K562 (cell line): ENCODE measurements around the gene WT1. TPM values are rescaled to one million over a fixed set of nuclear protein-coding genes. Genes with fewer than 3 reads are reported as not detected.

ENCODE experiments used
- EZH2 ChIP-seq: IDR thresholded peaks from 2 replicates; pipeline ENCODE4 v1.6.1; 2012; ENCODE audit warnings: low read depth, mild to moderate bottlenecking, inconsistent platforms, low read length, borderline replicate concordance
- KLF6 ChIP-seq: fragments of 250-450 bp; sonication (Bioruptor Pico); IDR thresholded peaks from 2 replicates; pipeline ENCODE4 v1.4.0; 2020; ENCODE audit warnings: mild to moderate bottlenecking, moderate library complexity, borderline replicate concordance
- SIN3A ChIP-seq, 2 experiments: fragments of 150-350 bp in 1 of 2; IDR thresholded peaks; 2 replicates each; pipeline ENCODE4 v1.6.1; 2011 to 2016; ENCODE audit warnings: borderline replicate concordance in 2 of 2, low read depth in 2 of 2, low read length in 2 of 2, mild to moderate bottlenecking in 2 of 2, moderate library complexity in 2 of 2; ENCODE audit not compliant: control insufficient read depth in 1 of 2
- TAF1 ChIP-seq: IDR thresholded peaks from 2 replicates; pipeline ENCODE4 v1.6.1; 2011; ENCODE audit warnings: mild to moderate bottlenecking, low read length, moderate library complexity; ENCODE audit not compliant: insufficient read depth, control insufficient read depth, severe bottlenecking; ENCODE audit errors: extremely low read depth
- ZNF140 ChIP-seq: fragments of 250-450 bp; sonication (Bioruptor Pico); IDR thresholded peaks from 2 replicates; pipeline ENCODE4 v1.8.0; 2021; ENCODE audit warnings: moderate library complexity, mild to moderate bottlenecking, inconsistent platforms
- ZNF785 ChIP-seq: fragments of 250-450 bp; sonication (Bioruptor Pico); IDR thresholded peaks from 2 replicates; pipeline ENCODE4 v1.4.0; 2020; ENCODE audit warnings: mild to moderate bottlenecking
- polyA plus RNA-seq, 8 experiments: library from polyadenylated mRNA; depleted of rRNA in 4 of 8; stranded (reverse) in 5 of 8; unstranded in 3 of 8; fragments of >200 nt; fragmentation: Nextera tagmentation in 2 of 8; fragmentation: Illumina TruSeq in 1 of 8; extraction: Ambion mirVana in 2 of 8; extraction: Trizol in 1 of 8; gene quantifications; 2 replicates each; pipeline versions ENCODE4 v1.2.1 to v1.2.3, GENCODE V29; 2011 to 2014; ENCODE audit warnings: inconsistent platforms in 1 of 8, missing spikeins in 1 of 8
- total RNA-seq, 7 experiments: library from RNA; depleted of rRNA in 6 of 7; stranded (reverse); fragments of >200 nt in 6 of 7; fragmentation: Illumina TruSeq in 2 of 7; extraction: Trizol in 2 of 7; gene quantifications; 2 replicates each; pipeline versions ENCODE4 v1.2.1 to v1.2.3, GENCODE V29; 2011 to 2021; ENCODE audit warnings: low replicate concordance in 1 of 7
- TF ChIP-seq, protein P1 (sequence below), 2 experiments: fragments of 450-650 bp; conservative IDR thresholded peaks; 2 replicates each; pipeline ENCODE4 v1.6.1; 2017; ENCODE audit warnings: mild to moderate bottlenecking in 2 of 2, moderate library complexity in 2 of 2
- TF ChIP-seq, protein P2 (sequence below): sonication (generic); formaldehyde crosslinking; IDR thresholded peaks from 2 replicates; pipeline ENCODE4 v1.8.1; 2023; ENCODE audit warnings: mild to moderate bottlenecking, missing genetic modification reagents
- TF ChIP-seq, protein P3 (sequence below): fragments of 450-650 bp; formaldehyde crosslinking; IDR thresholded peaks from 2 replicates; pipeline ENCODE4 v1.4.0; 2022; ENCODE audit warnings: mild to moderate bottlenecking, moderate library complexity
- TF ChIP-seq, protein P4 (sequence below): sonication (generic); formaldehyde crosslinking; IDR thresholded peaks from 2 replicates; pipeline ENCODE4 v1.8.0; 2022; ENCODE audit warnings: missing genetic modification reagents, mild to moderate bottlenecking, borderline replicate concordance

The WT1 gene
- total and polyA plus RNA-seq, 9 of the 15 experiments (the other 6 are each of a cell fraction or from before 2014, with no cell fraction given), result 7.1 to 33.8 (median 19.4) TPM

DNA sequence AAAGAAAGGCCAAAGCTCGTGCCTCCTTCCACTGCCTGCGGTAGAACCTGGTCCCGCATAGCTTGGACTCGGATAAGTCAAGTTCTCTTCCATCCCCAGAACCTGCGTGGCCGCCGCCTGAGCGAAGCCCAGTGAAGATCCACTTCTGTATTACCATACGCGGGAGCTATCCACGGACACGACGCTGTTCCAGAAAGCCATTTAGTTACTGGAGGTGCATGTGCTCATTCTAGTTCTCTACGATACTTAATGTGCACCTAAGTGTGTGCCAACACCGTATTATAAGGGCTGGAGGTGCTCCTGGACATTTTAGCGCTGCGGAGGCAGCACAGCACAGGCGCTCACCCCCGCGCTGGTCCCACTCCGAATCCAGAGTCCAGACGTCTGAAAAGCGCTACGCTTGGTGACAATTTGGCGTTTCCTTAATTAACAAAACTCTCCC is 1.4 kb downstream of the WT1 start (continued):
- TF ChIP-seq, protein P1, sequence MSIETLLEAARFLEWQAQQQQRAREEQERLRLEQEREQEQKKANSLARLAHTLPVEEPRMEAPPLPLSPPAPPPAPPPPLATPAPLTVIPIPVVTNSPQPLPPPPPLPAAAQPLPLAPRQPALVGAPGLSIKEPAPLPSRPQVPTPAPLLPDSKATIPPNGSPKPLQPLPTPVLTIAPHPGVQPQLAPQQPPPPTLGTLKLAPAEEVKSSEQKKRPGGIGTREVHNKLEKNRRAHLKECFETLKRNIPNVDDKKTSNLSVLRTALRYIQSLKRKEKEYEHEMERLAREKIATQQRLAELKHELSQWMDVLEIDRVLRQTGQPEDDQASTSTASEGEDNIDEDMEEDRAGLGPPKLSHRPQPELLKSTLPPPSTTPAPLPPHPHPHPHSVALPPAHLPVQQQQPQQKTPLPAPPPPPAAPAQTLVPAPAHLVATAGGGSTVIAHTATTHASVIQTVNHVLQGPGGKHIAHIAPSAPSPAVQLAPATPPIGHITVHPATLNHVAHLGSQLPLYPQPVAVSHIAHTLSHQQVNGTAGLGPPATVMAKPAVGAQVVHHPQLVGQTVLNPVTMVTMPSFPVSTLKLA (conservative IDR thresholded peaks at IDR 0.05), result 0 out of 4 replicates have a peak, but pooled peaks of 1 of the 2 experiments have one; percentile 9
- TF ChIP-seq, protein P2, sequence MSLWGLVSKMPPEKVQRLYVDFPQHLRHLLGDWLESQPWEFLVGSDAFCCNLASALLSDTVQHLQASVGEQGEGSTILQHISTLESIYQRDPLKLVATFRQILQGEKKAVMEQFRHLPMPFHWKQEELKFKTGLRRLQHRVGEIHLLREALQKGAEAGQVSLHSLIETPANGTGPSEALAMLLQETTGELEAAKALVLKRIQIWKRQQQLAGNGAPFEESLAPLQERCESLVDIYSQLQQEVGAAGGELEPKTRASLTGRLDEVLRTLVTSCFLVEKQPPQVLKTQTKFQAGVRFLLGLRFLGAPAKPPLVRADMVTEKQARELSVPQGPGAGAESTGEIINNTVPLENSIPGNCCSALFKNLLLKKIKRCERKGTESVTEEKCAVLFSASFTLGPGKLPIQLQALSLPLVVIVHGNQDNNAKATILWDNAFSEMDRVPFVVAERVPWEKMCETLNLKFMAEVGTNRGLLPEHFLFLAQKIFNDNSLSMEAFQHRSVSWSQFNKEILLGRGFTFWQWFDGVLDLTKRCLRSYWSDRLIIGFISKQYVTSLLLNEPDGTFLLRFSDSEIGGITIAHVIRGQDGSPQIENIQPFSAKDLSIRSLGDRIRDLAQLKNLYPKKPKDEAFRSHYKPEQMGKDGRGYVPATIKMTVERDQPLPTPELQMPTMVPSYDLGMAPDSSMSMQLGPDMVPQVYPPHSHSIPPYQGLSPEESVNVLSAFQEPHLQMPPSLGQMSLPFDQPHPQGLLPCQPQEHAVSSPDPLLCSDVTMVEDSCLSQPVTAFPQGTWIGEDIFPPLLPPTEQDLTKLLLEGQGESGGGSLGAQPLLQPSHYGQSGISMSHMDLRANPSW, result no peak
- no peak for TF ChIP-seq ZNF140 (CRISPR knock-in tag)
- 0 out of 4 replicates have a peak, but pooled peaks of 1 of the 2 experiments have one; percentile 77 for TF ChIP-seq SIN3A (IDR thresholded peaks at IDR 0.05; ENCODE audit: borderline replicate concordance in 2 of 2, control insufficient read depth in 1 of 2, low read depth in 2 of 2, low read length in 2 of 2)
- no peak for TF ChIP-seq ZNF785
- no peak for TF ChIP-seq KLF6 (CRISPR knock-in tag)
- no peak for TF ChIP-seq TAF1
- TF ChIP-seq, protein P3, sequence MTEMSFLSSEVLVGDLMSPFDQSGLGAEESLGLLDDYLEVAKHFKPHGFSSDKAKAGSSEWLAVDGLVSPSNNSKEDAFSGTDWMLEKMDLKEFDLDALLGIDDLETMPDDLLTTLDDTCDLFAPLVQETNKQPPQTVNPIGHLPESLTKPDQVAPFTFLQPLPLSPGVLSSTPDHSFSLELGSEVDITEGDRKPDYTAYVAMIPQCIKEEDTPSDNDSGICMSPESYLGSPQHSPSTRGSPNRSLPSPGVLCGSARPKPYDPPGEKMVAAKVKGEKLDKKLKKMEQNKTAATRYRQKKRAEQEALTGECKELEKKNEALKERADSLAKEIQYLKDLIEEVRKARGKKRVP (CRISPR knock-in tag), result no peak
- TF ChIP-seq, protein P4, sequence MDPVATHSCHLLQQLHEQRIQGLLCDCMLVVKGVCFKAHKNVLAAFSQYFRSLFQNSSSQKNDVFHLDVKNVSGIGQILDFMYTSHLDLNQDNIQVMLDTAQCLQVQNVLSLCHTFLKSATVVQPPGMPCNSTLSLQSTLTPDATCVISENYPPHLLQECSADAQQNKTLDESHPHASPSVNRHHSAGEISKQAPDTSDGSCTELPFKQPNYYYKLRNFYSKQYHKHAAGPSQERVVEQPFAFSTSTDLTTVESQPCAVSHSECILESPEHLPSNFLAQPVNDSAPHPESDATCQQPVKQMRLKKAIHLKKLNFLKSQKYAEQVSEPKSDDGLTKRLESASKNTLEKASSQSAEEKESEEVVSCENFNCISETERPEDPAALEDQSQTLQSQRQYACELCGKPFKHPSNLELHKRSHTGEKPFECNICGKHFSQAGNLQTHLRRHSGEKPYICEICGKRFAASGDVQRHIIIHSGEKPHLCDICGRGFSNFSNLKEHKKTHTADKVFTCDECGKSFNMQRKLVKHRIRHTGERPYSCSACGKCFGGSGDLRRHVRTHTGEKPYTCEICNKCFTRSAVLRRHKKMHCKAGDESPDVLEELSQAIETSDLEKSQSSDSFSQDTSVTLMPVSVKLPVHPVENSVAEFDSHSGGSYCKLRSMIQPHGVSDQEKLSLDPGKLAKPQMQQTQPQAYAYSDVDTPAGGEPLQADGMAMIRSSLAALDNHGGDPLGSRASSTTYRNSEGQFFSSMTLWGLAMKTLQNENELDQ (CRISPR knock-in tag), result no peak
- TF ChIP-seq EZH2, result no peak
